Osteoblast (primary cell): ENCODE results near the gene SYNDIG1L. TPM values are rescaled to one million over a fixed set of nuclear protein-coding genes. Genes with fewer than 3 reads are reported as not detected.

Source experiments
- DNase-seq: peaks from one replicate; pipeline ENCODE4 v3.0.0; 2011; ENCODE audit warnings: low spot score, mixed read lengths; ENCODE audit not compliant: insufficient read length; ENCODE audit errors: missing footprints
- H2AFZ ChIP-seq: 2 replicates; pipeline ENCODE4 v1.6.0; 2011; ENCODE audit warnings: mild to moderate bottlenecking, low read length
- H3K27ac ChIP-seq: 2 replicates; pipeline ENCODE4 v1.5.1; 2011; ENCODE audit warnings: mild to moderate bottlenecking, low read depth, low read length, moderate library complexity
- H3K27me3 ChIP-seq: 2 replicates; pipeline ENCODE4 v1.6.0; 2012; ENCODE audit warnings: mild to moderate bottlenecking, control low read depth, inconsistent platforms, low read length, moderate library complexity; ENCODE audit not compliant: insufficient read depth
- H3K36me3 ChIP-seq: 2 replicates; pipeline ENCODE4 v1.5.1; 2011; ENCODE audit warnings: mild to moderate bottlenecking, low read length, control low read depth, moderate library complexity; ENCODE audit not compliant: insufficient read depth
- H3K4me1 ChIP-seq: 2 replicates; pipeline ENCODE4 v1.5.1; 2011; ENCODE audit warnings: mild to moderate bottlenecking, low read length, control low read depth, moderate library complexity; ENCODE audit not compliant: insufficient read depth
- H3K4me2 ChIP-seq: 2 replicates; pipeline ENCODE4 v1.6.0; 2011; ENCODE audit warnings: mild to moderate bottlenecking, low read length; ENCODE audit not compliant: insufficient read depth
- H3K4me3 ChIP-seq: fragments of 200-600 bp; sonication (generic); 3 replicates; pipeline ENCODE4 v1.5.1; 2012; ENCODE audit warnings: mild to moderate bottlenecking, low read length, inconsistent platforms; ENCODE audit not compliant: insufficient read depth
- H3K79me2 ChIP-seq: 2 replicates; pipeline ENCODE4 v1.6.0; 2012; ENCODE audit warnings: mild to moderate bottlenecking, low read length, control low read depth, inconsistent platforms; ENCODE audit not compliant: insufficient read depth
- H3K9me3 ChIP-seq: 2 replicates; pipeline ENCODE4 v1.5.1; 2011; ENCODE audit warnings: low read depth, low read length, control low read depth
- H4K20me1 ChIP-seq: 2 replicates; pipeline ENCODE4 v1.6.0; 2012; ENCODE audit warnings: mild to moderate bottlenecking, low read length, control low read depth; ENCODE audit not compliant: insufficient read depth
- total RNA-seq: library from RNA; depleted of rRNA; stranded (reverse); fragments of >200 nt; gene quantifications from 2 replicates; pipeline ENCODE4 v1.2.3, GENCODE V29; 2012
- TF ChIP-seq, protein P1 (sequence below): IDR thresholded peaks from 2 replicates; pipeline ENCODE4 v1.5.1; 2011; ENCODE audit warnings: mild to moderate bottlenecking, low read depth, low read length, moderate library complexity; ENCODE audit errors: extremely low read depth

SYNDIG1L gene
- total RNA-seq: not detected in 2 replicates

DNA sequence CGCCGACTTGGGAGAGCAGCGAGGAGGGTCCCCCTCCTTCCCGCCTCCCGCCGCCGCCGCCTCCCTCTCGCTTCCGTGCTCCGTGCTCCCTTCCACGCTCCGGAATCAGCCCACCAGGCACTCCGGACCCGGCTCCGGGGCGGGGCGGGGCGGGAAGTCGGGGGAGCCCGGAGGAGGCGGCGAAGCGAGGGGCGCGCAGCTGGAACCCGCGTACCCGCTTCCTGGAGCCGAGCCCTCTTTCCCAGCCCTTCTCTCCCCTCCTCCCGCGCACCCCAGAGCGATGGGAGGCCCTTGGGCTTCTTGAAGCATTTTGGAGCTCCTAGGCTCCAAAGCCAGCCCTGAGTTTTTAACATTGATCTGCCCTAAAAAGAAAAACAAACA, at the start of gene SYNDIG1L:
Gene SYNDIG1L, minus strand, starts transcription at position 9 of the 381 bp plus-strand sequence. CDS start 16,466 bp downstream, outside the sequence.
- Histone ChIP-seq H3K27ac (no peak within 1 kb of the TSS), H3K9me3 (no peaks in the 10 kb centered on the region), H3K4me2 (no peak within 1 kb of the TSS), H3K4me1 (no peaks in the 10 kb centered on the region), H2AFZ (no peak within 1 kb of the TSS), H3K79me2 (no peaks in the 10 kb centered on the region), H3K4me3 (no peak within 1 kb of the TSS), H3K36me3 (no peaks in the 10 kb centered on the region), H4K20me1 (no peaks in the 10 kb centered on the region), H3K27me3 (peaks cover 24% of the 10 kb centered on the region)
- DNase-seq: no peak
- TF ChIP-seq, protein P1, sequence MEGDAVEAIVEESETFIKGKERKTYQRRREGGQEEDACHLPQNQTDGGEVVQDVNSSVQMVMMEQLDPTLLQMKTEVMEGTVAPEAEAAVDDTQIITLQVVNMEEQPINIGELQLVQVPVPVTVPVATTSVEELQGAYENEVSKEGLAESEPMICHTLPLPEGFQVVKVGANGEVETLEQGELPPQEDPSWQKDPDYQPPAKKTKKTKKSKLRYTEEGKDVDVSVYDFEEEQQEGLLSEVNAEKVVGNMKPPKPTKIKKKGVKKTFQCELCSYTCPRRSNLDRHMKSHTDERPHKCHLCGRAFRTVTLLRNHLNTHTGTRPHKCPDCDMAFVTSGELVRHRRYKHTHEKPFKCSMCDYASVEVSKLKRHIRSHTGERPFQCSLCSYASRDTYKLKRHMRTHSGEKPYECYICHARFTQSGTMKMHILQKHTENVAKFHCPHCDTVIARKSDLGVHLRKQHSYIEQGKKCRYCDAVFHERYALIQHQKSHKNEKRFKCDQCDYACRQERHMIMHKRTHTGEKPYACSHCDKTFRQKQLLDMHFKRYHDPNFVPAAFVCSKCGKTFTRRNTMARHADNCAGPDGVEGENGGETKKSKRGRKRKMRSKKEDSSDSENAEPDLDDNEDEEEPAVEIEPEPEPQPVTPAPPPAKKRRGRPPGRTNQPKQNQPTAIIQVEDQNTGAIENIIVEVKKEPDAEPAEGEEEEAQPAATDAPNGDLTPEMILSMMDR: no peak

DNA sequence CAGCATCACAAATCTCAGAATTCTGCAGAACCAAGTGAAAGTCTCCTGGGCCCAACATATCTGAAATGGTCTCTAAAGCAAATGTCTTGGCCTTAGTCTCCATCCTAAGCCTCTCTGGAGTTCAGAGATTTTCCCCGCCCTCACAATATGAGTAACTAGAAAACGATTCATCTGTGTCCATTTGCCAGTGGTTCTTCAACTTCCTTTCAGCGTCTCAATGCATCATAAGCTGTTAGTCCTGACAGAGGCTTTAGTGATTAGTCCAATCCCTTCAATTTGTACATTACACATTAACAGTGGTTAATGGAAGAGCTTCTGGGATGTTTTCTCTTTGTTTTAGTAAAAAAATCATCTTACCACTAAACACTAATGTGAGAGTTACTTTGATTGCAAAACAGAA, 49.7 kb upstream of the SYNDIG1L start:
- DNase-seq: peak; percentile 82
- Histone ChIP-seq H3K4me1 (peaks cover 14% of the 10 kb centered on the region), H3K9me3 (no peaks in the 10 kb centered on the region), H3K79me2 (no peaks in the 10 kb centered on the region), H3K27me3 (no peaks in the 10 kb centered on the region), H2AFZ (peak overlapping the region; percentile 78), H3K4me3 (no peak overlapping the region), H3K27ac (peak overlapping the region; percentile 64), H4K20me1 (no peaks in the 10 kb centered on the region), H3K4me2 (no peak overlapping the region), H3K36me3 (peaks cover 7% of the 10 kb centered on the region)
- TF ChIP-seq, protein P1: no peak

DNA sequence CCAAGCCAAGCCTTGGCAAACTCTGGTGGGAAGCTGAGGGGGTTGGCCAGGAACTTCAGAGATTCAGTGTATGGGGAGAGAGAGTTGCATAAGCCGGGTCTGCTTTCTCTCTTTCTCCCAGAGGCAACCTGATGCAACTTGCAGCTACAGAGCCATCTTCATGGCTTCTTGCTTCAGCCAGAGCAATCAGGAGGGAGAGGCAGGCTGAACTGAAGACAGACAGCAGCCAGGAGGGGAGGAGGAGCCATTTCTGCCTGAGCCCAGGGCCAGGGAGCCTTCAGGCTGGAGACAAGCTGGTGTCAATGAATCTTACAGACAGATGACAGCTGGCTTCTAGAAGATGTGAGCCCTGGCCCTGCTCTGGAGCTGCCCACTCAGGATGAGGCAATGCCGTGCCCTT, 48.4 kb upstream of the SYNDIG1L start:
- DNase-seq: no peak
- Histone ChIP-seq H3K79me2 (no peaks in the 10 kb centered on the region), H3K4me3 (no peak overlapping the region), H3K36me3 (no peaks in the 10 kb centered on the region), H3K4me2 (no peak overlapping the region), H2AFZ (no peak overlapping the region), H3K9me3 (no peaks in the 10 kb centered on the region), H3K27me3 (no peaks in the 10 kb centered on the region), H3K27ac (no peak overlapping the region), H4K20me1 (no peaks in the 10 kb centered on the region), H3K4me1 (peaks cover 14% of the 10 kb centered on the region)
- TF ChIP-seq, protein P1: no peak

DNA sequence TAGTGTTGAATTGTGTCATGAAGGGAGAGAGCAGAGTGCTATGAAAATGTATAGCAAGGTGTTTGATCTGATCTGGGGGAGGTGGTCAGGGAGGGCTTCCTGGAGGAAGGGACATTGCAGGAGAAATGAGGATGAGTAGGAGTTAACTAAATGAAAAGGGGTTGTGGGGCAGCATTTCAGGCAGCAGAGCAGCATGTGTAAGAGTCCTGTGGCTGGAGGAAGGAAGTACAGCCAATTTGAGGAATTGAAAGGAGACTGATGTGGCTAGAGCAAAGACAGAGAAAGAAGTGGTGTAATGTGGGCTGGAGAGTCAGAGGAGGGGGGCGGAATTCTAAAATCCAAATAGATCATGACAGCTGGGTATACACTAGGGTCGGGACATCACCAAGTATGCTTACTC, 46.6 kb upstream of the SYNDIG1L start:
- Histone ChIP-seq H3K27me3 (no peaks in the 10 kb centered on the region), H4K20me1 (no peaks in the 10 kb centered on the region), H3K9me3 (no peaks in the 10 kb centered on the region), H3K4me3 (no peak overlapping the region), H3K27ac (no peak overlapping the region), H3K79me2 (no peaks in the 10 kb centered on the region), H3K4me2 (no peak overlapping the region), H3K36me3 (no peaks in the 10 kb centered on the region), H3K4me1 (peaks cover 14% of the 10 kb centered on the region), H2AFZ (no peak overlapping the region)
- TF ChIP-seq, protein P1: no peak
- no peak for DNase-seq
